Caco-2 (cell line): Measurements from ENCODE around the gene LCN1. TPM values are rescaled to one million over a fixed set of nuclear protein-coding genes. Genes with fewer than 3 reads are reported as not detected.

Experiments used
- BruUV-seq: library from RNA; stranded (reverse); fragments of 400-500 nt; replicated peaks from 2 replicates; lab custom pipeline; 2021; lab: Mats Ljungman, UMichigan
- CTCF ChIA-PET: fragments of 300-600 bp; sonication (Branson Sonifier 250); formaldehyde crosslinking; loops from one replicate; lab custom pipeline; 2022; ENCODE audit warnings: antibody characterized with exemption; lab: Charles Lee
- POLR2A ChIA-PET: fragments of 300-600 bp; sonication (Branson Sonifier 250); formaldehyde crosslinking; loops from one replicate; lab custom pipeline; 2022; ENCODE audit warnings: antibody characterized with exemption; lab: Charles Lee
- DNase-seq, 2 experiments: peaks; one replicate each; pipeline versions ENCODE4 v3.0.0 to v3.0.0-alpha.2; 2020 to 2022
- H3K27me3 ChIP-seq: replicated peaks from 2 replicates; pipeline ENCODE4 v1.6.0; 2011; ENCODE audit warnings: low read length; ENCODE audit not compliant: control insufficient read depth, insufficient read depth
- H3K36me3 ChIP-seq: 2 replicates; pipeline ENCODE4 v1.5.1; 2011; ENCODE audit warnings: low read length; ENCODE audit not compliant: control insufficient read depth, insufficient read depth
- H3K4me1 ChIP-seq: fragments of 250-450 bp; sonication (Bioruptor Pico); 2 replicates; pipeline ENCODE4 v1.5.1; 2020; ENCODE audit warnings: mild to moderate bottlenecking
- H3K4me3 ChIP-seq: 2 replicates; pipeline ENCODE4 v1.5.1; 2011; ENCODE audit warnings: low read depth, mild to moderate bottlenecking, control low read depth, low read length
- H3K9me3 ChIP-seq: fragments of 250-450 bp; sonication (Bioruptor Pico); 2 replicates; pipeline ENCODE4 v1.5.1; 2020; ENCODE audit warnings: mild to moderate bottlenecking, moderate library complexity
- H3K27ac Mint-ChIP-seq: one replicate; pipeline ENCODE4 v1.8.0; 2022; ENCODE audit warnings: mixed read lengths; ENCODE audit not compliant: unreplicated experiment
- H3K27me3 Mint-ChIP-seq: one replicate; pipeline ENCODE4 v1.8.0; 2022; ENCODE audit warnings: mixed read lengths; ENCODE audit not compliant: insufficient read depth, unreplicated experiment
- H3K36me3 Mint-ChIP-seq: one replicate; pipeline ENCODE4 v1.8.0; 2022; ENCODE audit warnings: mild to moderate bottlenecking, mixed read lengths; ENCODE audit not compliant: insufficient read depth, unreplicated experiment
- H3K4me1 Mint-ChIP-seq: one replicate; pipeline ENCODE4 v1.8.0; 2022; ENCODE audit warnings: low read depth, mixed read lengths; ENCODE audit not compliant: unreplicated experiment
- H3K4me3 Mint-ChIP-seq: one replicate; pipeline ENCODE4 v1.8.0; 2022; ENCODE audit warnings: mild to moderate bottlenecking, moderate library complexity, mixed read lengths; ENCODE audit not compliant: unreplicated experiment
- H3K9me3 Mint-ChIP-seq: one replicate; pipeline ENCODE4 v1.8.0; 2022; ENCODE audit warnings: mixed read lengths; ENCODE audit not compliant: unreplicated experiment
- CTCF ChIP-seq, 2 experiments: fragments of 200-600 bp in 1 of 2; IDR thresholded peaks; 1 replicate in 1 of 2; 2 replicates in 1 of 2; pipeline versions ENCODE4 v1.5.1 to v1.8.0; 2011 to 2022; ENCODE audit warnings: antibody characterized with exemption in 1 of 2, control low read depth in 1 of 2, inconsistent platforms in 1 of 2, low read depth in 1 of 2, low read length in 1 of 2, mild to moderate bottlenecking in 1 of 2, moderate library complexity in 1 of 2; ENCODE audit not compliant: insufficient read depth in 1 of 2, severe bottlenecking in 1 of 2, unreplicated experiment in 1 of 2
- intact Hi-C: fragments of 100-400 bp; cut with micrococcal nuclease; formaldehyde crosslinking; loops from one replicate; pipeline ENCODE4 v1.10.0; 2022; ENCODE audit not compliant: unreplicated experiment
- total RNA-seq: library from RNA; stranded (reverse); gene quantifications from 2 replicates; pipeline ENCODE4 v1.2.3, GENCODE V29; 2022

Gene LCN1
- total RNA-seq, 1 experiment from 2014 or later: not detected

- Histone ChIP-seq H3K4me1 (no peaks in the 10 kb centered on the region), H3K9me3 (no peaks in the 10 kb centered on the region), H3K4me3 (no peak overlapping the region), H3K36me3 (no peaks in the 10 kb centered on the region), H3K27me3 (no peaks in the 10 kb centered on the region)
- Mint-ChIP-seq H3K36me3 (no peaks in the 10 kb centered on the region), H3K4me1 (no peaks in the 10 kb centered on the region), H3K9me3 (peaks cover 8% of the 10 kb centered on the region), H3K4me3 (no peak overlapping the region), H3K27ac (no peak overlapping the region), H3K27me3 (no peaks in the 10 kb centered on the region)
- DNase-seq: no peak
- ChIA-PET POLR2A (no interaction called here), CTCF (no interaction called here)
- no peak for TF ChIP-seq CTCF (IDR thresholded peaks at IDR 0.05; ENCODE audit: insufficient read depth in 1 of 2, low read depth in 1 of 2, low read length in 1 of 2, severe bottlenecking in 1 of 2, unreplicated experiment in 1 of 2)
- no TSS peak for BruUV-seq
- intact Hi-C loops: no loop called here
Measured at GRCh38 chr9:135551031-135551430, 29.8 kb downstream of the LCN1 start.

- H3K36me3 ChIP-seq: no peaks in the 10 kb centered on the region
- H3K4me1 ChIP-seq: no peaks in the 10 kb centered on the region
- Mint-ChIP-seq H3K4me3 (no peak overlapping the region), H3K9me3 (peaks cover 8% of the 10 kb centered on the region), H3K27me3 (no peaks in the 10 kb centered on the region), H3K36me3 (no peaks in the 10 kb centered on the region), H3K4me1 (no peaks in the 10 kb centered on the region), H3K27ac (no peak overlapping the region)
- BruUV-seq: no TSS peak
- no peak for TF ChIP-seq CTCF (IDR thresholded peaks at IDR 0.05; ENCODE audit: insufficient read depth in 1 of 2, low read depth in 1 of 2, low read length in 1 of 2, severe bottlenecking in 1 of 2, unreplicated experiment in 1 of 2)
- ChIA-PET POLR2A (no interaction called here), CTCF (interaction anchor here (0.8 kb wide), 1 partner anchor 55 kb away, joined by 9 read pairs; no protein-coding TSS in a partner anchor)
- H3K27me3 ChIP-seq: no peaks in the 10 kb centered on the region
- DNase-seq: no peak
- no peaks in the 10 kb centered on the region for H3K9me3 ChIP-seq
- no peak overlapping the region for H3K4me3 ChIP-seq
- intact Hi-C loops: no loop called here
Measured at GRCh38 chr9:135551456-135551855, 30.2 kb downstream of the LCN1 start.

GRCh38 chr9:135552021-135552697 lies 30.9 kb downstream of the LCN1 start:
- peaks cover 8% of the 10 kb centered on the region for H3K9me3 Mint-ChIP-seq
- CTCF ChIA-PET: interaction anchor here (0.8 kb wide), 1 partner anchor 54 kb away, joined by 9 read pairs; no protein-coding TSS in a partner anchor
- POLR2A ChIA-PET: no interaction called here
- no peak overlapping the region for H3K27ac Mint-ChIP-seq
- no peaks in the 10 kb centered on the region for H3K9me3 ChIP-seq
- H3K27me3 ChIP-seq: no peaks in the 10 kb centered on the region
- no peak overlapping the region for H3K4me3 Mint-ChIP-seq
- no peaks in the 10 kb centered on the region for H3K4me1 Mint-ChIP-seq
- no peak overlapping the region for H3K4me3 ChIP-seq
- intact Hi-C loops: no loop called here
- H3K4me1 ChIP-seq: no peaks in the 10 kb centered on the region
- no peaks in the 10 kb centered on the region for H3K27me3 Mint-ChIP-seq
- no TSS peak for BruUV-seq
- DNase-seq: no peak
- no peaks in the 10 kb centered on the region for H3K36me3 Mint-ChIP-seq
- H3K36me3 ChIP-seq: no peaks in the 10 kb centered on the region
- TF ChIP-seq CTCF (IDR thresholded peaks at IDR 0.05; ENCODE audit: insufficient read depth in 1 of 2, low read depth in 1 of 2, low read length in 1 of 2, severe bottlenecking in 1 of 2, unreplicated experiment in 1 of 2): no peak
